HG03558 (cell line): ENCODE data around the gene CFAP221.

ENCODE experiments used
- ATAC-seq: cut with Tn5 transposase; IDR thresholded peaks from one replicate; pipeline ENCODE4 v1.9.1; 2021; ENCODE audit warnings: moderate number of reproducible peaks; ENCODE audit not compliant: unreplicated experiment; ENCODE audit errors: extremely low read depth

Gene CFAP221

DNA sequence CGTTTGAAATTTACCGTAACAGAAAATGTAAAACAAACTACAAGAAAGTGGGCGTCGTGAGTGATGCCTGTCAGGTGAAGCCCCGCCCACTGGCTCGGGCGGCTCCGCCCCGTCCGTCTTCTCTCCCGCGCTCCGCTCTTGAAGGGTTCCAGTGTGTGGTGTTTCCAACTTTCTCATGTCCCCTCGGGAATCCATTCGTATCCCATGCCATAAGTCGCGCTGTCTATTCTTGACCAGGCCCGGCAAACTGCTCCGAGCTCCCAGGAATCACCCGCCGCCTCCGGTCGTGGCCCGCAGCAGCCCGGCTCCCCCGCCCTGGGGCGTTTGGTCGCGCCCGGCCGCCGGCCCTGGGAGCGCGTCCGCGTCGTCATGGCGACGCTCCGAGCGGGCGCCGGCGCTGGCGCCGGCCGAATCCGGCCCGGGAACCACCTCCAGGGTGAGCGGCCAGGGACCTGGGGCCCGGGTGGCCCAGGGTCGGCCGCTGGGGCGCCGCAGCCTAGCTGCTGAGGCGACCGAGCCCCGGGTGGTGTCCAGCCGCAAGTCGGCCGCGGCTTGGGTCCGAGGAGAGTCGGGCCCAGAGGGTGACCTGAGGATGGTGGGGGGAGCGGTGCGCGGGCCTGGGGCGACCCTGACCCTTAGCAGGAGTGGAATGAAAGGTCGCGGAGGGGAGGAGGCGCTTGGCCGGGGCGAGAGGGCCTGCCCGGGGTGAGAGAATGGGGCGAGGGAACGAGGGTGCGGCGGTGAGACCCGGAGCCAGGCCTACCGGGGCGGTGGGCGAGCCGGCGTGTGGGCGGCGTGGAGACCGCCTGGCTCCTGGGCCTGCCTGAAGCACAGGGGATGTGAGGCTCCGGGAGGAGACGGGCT, at the start of gene CFAP221:
Gene CFAP221, plus strand, starts transcription at position 375 of the 864 bp plus-strand sequence. CDS start 1,683 bp downstream, outside the sequence.
- no peak for ATAC-seq

DNA sequence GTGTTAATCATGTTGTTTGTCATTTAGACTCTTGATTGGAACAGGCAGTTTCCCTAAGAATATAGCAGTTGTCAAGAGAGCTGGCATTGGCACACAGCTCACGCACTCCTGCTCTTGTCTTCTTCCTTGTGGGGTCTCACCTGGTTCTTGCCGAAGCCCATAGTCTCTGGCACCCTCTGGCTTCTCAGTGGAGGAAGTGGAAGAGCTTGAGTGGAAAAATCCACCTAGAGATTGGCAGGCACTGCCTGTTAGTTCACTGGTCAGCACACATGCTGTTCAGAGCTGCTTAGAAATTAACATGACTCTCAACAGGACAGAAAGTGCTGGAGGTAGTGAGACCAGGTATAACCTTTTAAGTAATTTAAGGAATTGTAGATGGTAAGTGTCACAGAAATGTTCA, 48.3 kb upstream of the CFAP221 start:
- ATAC-seq = no peak

GRCh38 chr2:119496682-119497081, 47.6 kb upstream of the CFAP221 start:
- no peak for ATAC-seq

- ATAC-seq = no peak
Measured at GRCh38 chr2:119508756-119509155, 35.5 kb upstream of the CFAP221 start.

- no peak for ATAC-seq
Measured at GRCh38 chr2:119511989-119512388, 32.3 kb upstream of the CFAP221 start.

DNA sequence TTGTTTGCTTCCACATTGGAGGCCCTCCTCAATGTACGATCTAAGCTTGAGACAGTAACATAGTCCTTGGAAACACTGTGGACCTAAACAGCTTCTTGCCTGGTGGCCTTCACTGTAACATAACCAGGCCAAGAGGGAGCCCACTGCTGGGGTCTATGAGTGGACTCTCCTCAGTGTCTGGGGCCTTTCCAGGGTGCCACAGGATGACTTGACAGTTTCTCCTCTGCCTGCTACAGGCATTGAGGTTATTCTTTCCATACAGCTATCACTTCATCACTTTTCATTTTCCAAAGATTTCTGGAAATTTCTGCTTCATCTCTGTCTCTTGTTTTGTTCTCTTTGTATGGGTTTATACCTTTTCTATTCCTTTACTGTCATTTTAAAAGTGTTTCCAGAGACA, 31.3 kb upstream of the CFAP221 start:
- ATAC-seq = no peak

- ATAC-seq = no peak
Measured at GRCh38 chr2:119513832-119514231, 30.4 kb upstream of the CFAP221 start.

- no peak for ATAC-seq
Measured at GRCh38 chr2:119516121-119516520, 28.1 kb upstream of the CFAP221 start.

DNA sequence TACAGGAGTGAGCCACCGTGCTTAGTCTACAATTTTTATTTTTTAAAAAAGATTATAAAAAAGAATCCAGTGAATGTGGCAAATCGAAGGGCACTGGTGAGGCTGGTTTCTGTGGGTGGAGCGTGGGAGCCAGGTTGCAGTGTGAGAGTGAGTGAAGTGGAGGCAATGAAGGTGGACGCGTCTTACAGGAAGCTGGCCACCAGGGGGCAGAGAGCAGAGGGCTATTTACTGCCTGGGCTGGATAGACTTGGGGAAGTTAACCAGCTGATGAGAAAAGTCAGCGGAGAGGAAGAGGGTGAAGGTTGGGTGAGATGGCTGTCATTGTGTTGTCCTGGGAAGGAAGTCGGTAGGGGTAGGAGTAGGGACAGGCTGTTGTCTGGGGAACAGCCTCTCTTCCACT, 26.8 kb upstream of the CFAP221 start:
- no peak for ATAC-seq

GRCh38 chr2:119518401-119519056, 25.7 kb upstream of the CFAP221 start:
- ATAC-seq = no peak

- no peak for ATAC-seq
Measured at GRCh38 chr2:119519057-119519408, 25.2 kb upstream of the CFAP221 start.

GRCh38 chr2:119520696-119521432, 23.4 kb upstream of the CFAP221 start:
- ATAC-seq = no peak

DNA sequence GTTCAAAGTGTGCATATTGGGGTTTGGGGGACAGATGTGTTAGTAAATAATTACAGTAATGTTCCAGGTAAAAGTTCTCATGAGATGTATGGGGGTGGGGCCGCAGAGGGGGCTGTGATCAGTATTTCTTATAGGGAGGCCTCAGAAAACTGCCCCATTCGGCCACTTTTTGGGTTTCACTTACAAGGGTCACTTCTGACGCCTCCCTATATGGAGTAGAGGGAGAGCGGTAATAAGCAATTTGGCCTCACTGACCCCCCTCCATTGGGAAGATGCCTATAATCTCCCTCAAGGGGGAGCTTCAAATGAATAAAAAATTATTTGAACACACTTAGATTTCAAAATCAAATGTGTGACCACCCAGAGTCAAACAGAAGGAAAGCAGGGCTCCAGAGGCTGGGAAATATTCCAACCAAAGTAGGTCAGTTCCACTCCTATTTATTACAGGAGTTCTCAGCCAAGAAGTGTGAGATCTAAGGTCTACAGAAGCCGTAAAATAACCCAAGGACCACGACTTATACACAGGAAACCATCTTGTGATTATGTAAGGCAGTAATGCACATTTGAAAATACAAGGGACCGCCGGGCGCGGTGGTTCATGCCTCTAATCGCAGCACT, 22.7 kb upstream of the CFAP221 start:
- ATAC-seq = no peak

DNA sequence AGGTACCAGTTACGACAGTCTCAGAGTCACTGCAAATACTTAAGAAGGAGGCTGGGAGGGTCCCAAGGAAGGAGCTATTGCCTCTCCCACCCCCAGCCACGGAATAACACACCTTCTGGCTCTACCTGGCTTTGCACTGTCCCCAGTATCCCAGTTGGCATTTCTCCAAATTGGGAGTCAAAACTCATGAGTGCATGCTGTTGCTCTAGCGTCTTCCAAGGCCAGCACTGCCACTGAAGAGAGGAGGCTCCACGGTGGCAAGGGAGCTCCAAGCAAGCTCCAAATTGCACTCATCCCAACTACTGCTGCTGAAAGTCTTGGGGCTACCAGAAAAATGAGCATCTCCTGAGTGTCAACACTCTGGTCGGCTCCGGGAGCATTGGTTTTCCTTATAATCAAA, 21.6 kb upstream of the CFAP221 start:
- ATAC-seq = no peak

- ATAC-seq = no peak
Measured at GRCh38 chr2:119523383-119523951, 20.8 kb upstream of the CFAP221 start.

DNA sequence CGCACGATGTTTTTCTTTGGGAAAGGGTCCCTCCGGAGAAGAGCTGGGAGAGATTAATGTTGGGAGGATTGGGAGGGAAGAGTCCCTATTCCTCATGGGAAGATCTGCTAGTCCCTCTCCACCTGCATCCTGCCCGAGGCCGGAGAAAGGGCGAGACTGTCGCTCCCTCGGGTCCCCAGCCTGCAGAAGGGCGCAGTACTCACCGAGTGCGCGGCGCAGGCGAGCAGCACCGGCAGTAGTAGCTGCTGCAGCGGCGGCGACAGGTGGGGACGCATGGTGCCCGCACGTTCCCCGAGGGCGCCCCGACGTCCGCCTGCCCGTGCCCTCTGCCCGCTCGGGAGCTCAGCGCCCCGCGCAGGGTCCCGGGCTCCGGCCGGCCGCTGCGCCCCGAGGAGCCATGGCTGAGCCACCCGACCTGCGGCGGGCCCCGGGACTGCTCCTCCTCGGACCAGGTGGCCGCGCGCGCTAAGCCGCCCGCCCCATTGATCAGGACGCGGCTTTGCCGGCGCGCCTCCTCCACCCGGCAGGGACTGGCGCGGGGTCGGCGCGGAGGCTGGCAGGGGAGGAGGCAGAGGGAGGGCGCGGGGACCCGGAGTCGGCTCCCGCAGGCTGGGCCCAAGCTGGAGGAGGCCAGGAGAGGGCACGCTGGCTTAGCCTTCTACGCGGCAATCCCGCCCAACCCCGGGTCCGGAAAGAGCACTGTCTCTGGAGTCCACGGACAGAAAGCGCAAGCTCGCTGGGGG, 20.1 kb upstream of the CFAP221 start, which contains the start of gene SCTR:
Gene SCTR, minus strand, starts transcription at position 532 of the 743 bp plus-strand sequence. Its CDS starts 257 bp downstream, at position 275.
- ATAC-seq = no peak

DNA sequence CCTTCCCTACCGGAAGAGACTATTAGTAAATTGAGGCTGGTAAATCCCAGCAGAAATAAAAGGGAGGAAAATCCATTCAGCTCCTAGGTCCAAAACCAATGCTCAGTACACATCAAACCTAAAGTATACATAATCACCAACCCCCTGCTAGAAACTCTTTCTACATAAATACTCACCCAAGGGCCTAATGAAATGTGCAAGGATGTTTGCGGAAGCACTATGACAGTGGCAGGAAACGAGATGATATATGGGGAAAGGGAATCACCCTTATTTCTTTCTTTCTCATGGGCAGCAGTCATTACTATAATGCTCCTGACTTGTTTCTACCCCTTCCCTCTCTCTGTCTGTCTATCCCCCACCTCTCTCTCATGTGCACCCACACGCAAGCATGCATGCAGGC, 18.6 kb upstream of the CFAP221 start:
- ATAC-seq = no peak

GRCh38 chr2:119527999-119528398, 16.2 kb upstream of the CFAP221 start:
- no peak for ATAC-seq

DNA sequence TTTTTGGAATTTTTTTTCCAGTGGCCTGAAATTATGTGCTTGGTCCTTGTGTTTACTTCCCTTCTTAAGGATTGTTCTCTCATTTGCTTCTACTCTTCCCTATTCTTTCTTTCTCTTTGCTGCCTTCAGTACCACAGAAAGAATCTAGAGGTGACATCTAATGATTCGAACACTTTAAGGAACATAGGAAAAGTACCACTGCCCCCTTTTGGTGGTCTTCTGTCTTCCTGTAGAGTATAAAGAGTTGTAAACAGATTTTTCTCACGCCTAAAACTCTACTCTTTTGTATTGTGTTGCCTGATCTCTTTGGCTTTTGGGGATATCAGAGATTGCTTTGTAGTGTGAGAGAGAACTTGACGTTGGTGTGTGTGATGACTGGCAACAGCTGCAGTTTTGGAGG, 13.0 kb upstream of the CFAP221 start:
- ATAC-seq = no peak
